Natural killer cell (primary cell): Measurements from ENCODE around the gene BTN2A1. TPM values are rescaled to one million over a fixed set of nuclear protein-coding genes. Genes with fewer than 3 reads are reported as not detected.

Experiments
- ATAC-seq, 3 donors: fragments of 150-1000 bp in 2 of 3; fragments of 200-7000 bp in 1 of 3; cut with Tn5 transposase; 1 replicate in 1 of 3; 2 replicates in 2 of 3; pipeline ENCODE4 v1.10.0; 2021; ENCODE audit warnings: mild to moderate bottlenecking in 2 of 3, moderate library complexity in 2 of 3
- DNase-seq, 2 donors: peaks; one replicate each; pipeline versions ENCODE4 v3.0.0 to v3.0.0-alpha.2; 2013 to 2021; ENCODE audit warnings: mixed read lengths in 1 of 2
- H3K27ac ChIP-seq: one replicate; pipeline ENCODE4 v1.5.1; 2013; ENCODE audit warnings: mild to moderate bottlenecking, low read length
- H3K27me3 ChIP-seq: one replicate; pipeline ENCODE4 v1.6.1; 2013; ENCODE audit warnings: low read length; ENCODE audit not compliant: control insufficient read depth, insufficient read depth
- H3K36me3 ChIP-seq: one replicate; pipeline ENCODE4 v1.6.1; 2013; ENCODE audit warnings: low read length; ENCODE audit not compliant: control insufficient read depth, insufficient read depth
- H3K4me1 ChIP-seq: one replicate; pipeline ENCODE4 v1.6.1; 2013; ENCODE audit warnings: low read length; ENCODE audit not compliant: control insufficient read depth, insufficient read depth
- H3K4me3 ChIP-seq: one replicate; pipeline ENCODE4 v1.5.1; 2013; ENCODE audit warnings: low read length
- H3K9me3 ChIP-seq: one replicate; pipeline ENCODE4 v1.6.1; 2013; ENCODE audit warnings: low read length; ENCODE audit not compliant: control insufficient read depth, insufficient read depth
- H3K27ac Mint-ChIP-seq, 2 donors: one replicate each; pipeline ENCODE4 v1.8.0; 2022; ENCODE audit warnings: mild to moderate bottlenecking in 2 of 2, mixed read lengths in 2 of 2, moderate library complexity in 1 of 2
- H3K27me3 Mint-ChIP-seq, 2 donors: one replicate each; pipeline ENCODE4 v1.8.0; 2022; ENCODE audit warnings: low read depth in 2 of 2, mixed read lengths in 2 of 2
- H3K36me3 Mint-ChIP-seq: one replicate; pipeline ENCODE4 v1.8.0; 2022; ENCODE audit warnings: mixed read lengths
- H3K4me1 Mint-ChIP-seq, 2 donors: one replicate each; pipeline ENCODE4 v1.8.0; 2022; ENCODE audit warnings: mixed read lengths in 2 of 2
- H3K4me3 Mint-ChIP-seq: one replicate; pipeline ENCODE4 v1.8.0; 2022; ENCODE audit warnings: mild to moderate bottlenecking, moderate library complexity, mixed read lengths
- H3K9me3 Mint-ChIP-seq, 2 donors: one replicate each; pipeline ENCODE4 v1.8.0; 2022; ENCODE audit warnings: mixed read lengths in 2 of 2
- CTCF ChIP-seq: fragments of 200-600 bp; IDR thresholded peaks from one replicate; pipeline ENCODE4 v1.8.0; 2022; ENCODE audit warnings: antibody characterized with exemption
- WGBS: methylation state at CpG from one replicate; pipeline ENCODE4 v1.1.7; 2013; ENCODE audit warnings: missing lambda C conversion rate; ENCODE audit not compliant: insufficient coverage; 5-methylcytosine and 5-hydroxymethylcytosine counted together
- intact Hi-C: fragments of 100-400 bp; cut with micrococcal nuclease; formaldehyde crosslinking; loops from one replicate; pipeline ENCODE4 v1.14.2; 2022
- total RNA-seq, 4 donors: library from RNA; stranded (reverse); fragments of 120-200 nt in 1 of 4; gene quantifications; one replicate each; pipeline versions ENCODE4 v1.2.3 to v1.2.4, GENCODE V29; 2013 to 2022

BTN2A1 gene
- total RNA-seq, 3 donors from 2014 or later (not counting 1 experiment from before 2014, with no cell fraction given) = 33.8 to 51.2 (median 43.3) TPM

DNA sequence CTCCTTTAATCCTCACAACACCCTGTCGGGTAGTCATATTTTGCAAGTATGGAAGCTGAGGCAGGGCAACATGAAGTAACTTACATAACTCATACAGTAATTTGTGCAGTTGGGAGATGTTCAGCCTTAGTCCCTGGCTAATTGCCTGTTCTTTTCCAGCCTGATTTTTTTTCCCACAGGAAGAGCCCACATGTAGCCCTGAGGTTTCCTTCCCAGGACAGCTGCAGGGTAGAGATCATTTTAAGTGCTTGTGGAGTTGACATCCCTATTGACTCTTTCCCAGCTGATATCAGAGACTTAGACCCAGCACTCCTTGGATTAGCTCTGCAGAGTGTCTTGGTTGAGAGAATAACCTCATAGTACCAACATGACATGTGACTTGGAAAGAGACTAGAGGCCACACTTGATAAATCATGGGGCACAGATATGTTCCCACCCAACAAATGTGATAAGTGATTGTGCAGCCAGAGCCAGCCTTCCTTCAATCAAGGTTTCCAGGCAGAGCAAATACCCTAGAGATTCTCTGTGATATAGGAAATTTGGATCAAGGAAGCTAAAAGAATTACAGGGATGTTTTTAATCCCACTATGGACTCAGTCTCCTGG, 5.0 kb upstream of the BTN2A1 start:
- ATAC-seq = no peak
- peaks cover 6% of the 10 kb centered on the region for H3K4me1 ChIP-seq
- no CpG with 5 or more reads among the region's 1 CpG for WGBS
- peaks cover 41% of the 10 kb centered on the region for H3K36me3 ChIP-seq
- peaks cover 31% of the 10 kb centered on the region for H3K36me3 Mint-ChIP-seq
- no peaks in the 10 kb centered on the region for H3K9me3 ChIP-seq
- intact Hi-C loops = no loop called here
- TF ChIP-seq CTCF = no peak
- H3K4me3 ChIP-seq = no peak overlapping the region
- no peak overlapping the region for H3K4me3 Mint-ChIP-seq
- no peak for DNase-seq
- H3K27me3 Mint-ChIP-seq = no peaks in the 10 kb centered on the region
- H3K9me3 Mint-ChIP-seq = no peaks in the 10 kb centered on the region
- peaks cover 13 to 21% of the 10 kb centered on the region in 2 donors for H3K4me1 Mint-ChIP-seq
- peak overlapping the region; percentile 59 to 62 for H3K27ac Mint-ChIP-seq
- H3K27me3 ChIP-seq = no peaks in the 10 kb centered on the region
- H3K27ac ChIP-seq = no peak overlapping the region

- H3K27ac Mint-ChIP-seq = peak overlapping the region in 1 of 2 donors; percentile 62
Observed at GRCh38 chr6:26454631-26455030, 3.1 kb upstream of the BTN2A1 start.

DNA sequence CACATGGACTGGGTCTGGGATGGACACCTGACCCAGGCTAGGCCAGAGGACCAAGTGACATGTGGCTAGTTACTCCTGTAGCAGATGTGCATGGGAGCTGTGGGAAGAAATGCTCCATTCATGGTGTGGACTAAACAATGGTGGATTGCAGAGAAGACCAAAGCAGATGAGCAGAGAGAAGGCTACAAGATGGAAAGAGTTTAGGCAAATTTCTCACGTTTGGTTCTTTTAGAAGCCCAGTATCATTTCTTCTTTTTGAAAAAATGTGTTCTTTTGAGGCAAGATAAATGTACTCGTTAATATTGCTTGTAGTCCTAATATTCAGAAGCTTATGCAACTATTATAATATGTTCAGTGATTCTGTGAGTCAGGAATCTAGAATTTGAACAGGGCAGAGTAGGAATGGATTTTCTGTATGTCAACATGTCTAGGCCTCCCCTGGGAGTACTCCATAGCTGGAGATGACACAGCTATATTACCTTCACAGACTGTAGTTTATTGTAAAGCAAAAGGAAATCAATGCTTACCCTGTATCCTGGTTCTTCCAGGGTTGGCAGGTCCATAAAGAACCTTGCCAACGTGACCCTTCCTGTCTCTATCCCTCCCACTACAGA, 2.3 kb upstream of the BTN2A1 start:
- Mint-ChIP-seq H3K4me3 (no peak overlapping the region), H3K27ac (peak overlapping the region; percentile 95 to 97), H3K27me3 (no peaks in the 10 kb centered on the region), H3K9me3 (no peaks in the 10 kb centered on the region), H3K4me1 (peaks cover 38 to 48% of the 10 kb centered on the region in 2 donors), H3K36me3 (peaks cover 19% of the 10 kb centered on the region)
- no peak for TF ChIP-seq CTCF
- Histone ChIP-seq H3K36me3 (peaks cover 25% of the 10 kb centered on the region), H3K27me3 (no peaks in the 10 kb centered on the region), H3K4me3 (no peak overlapping the region), H3K27ac (no peak overlapping the region), H3K9me3 (no peaks in the 10 kb centered on the region), H3K4me1 (peaks cover 21% of the 10 kb centered on the region)
- WGBS = 91% methylated on average over 3 of the region's 3 CpGs
- no peak for ATAC-seq
- no peak for DNase-seq
- intact Hi-C loops = loop anchor here (5.0 kb wide), 1 partner anchor 73 kb away; the partner anchor contains the start of gene BTN2A2

More at GRCh38 chr6:26454631-26455030, 3.1 kb upstream of the BTN2A1 start:
- H3K27me3 Mint-ChIP-seq = no peaks in the 10 kb centered on the region
- Histone ChIP-seq H3K4me3 (no peak overlapping the region), H3K36me3 (peaks cover 25% of the 10 kb centered on the region), H3K4me1 (peaks cover 14% of the 10 kb centered on the region), H3K9me3 (no peaks in the 10 kb centered on the region), H3K27ac (no peak overlapping the region), H3K27me3 (no peaks in the 10 kb centered on the region)
- ATAC-seq (no peak), DNase-seq (no peak)
- H3K4me1 Mint-ChIP-seq = peaks cover 32 to 39% of the 10 kb centered on the region in 2 donors
- H3K9me3 Mint-ChIP-seq = no peaks in the 10 kb centered on the region
- 40% methylated on average over 1 of the region's 1 CpG for WGBS
- no peak for TF ChIP-seq CTCF
- intact Hi-C loops = loop anchor here (5.0 kb wide), 1 partner anchor 72 kb away; the partner anchor contains the start of gene BTN2A2
- H3K4me3 Mint-ChIP-seq = no peak overlapping the region
- peaks cover 26% of the 10 kb centered on the region for H3K36me3 Mint-ChIP-seq
